Measurements from ENCODE around the gene TRMT10C.

TRMT10C gene

DNA sequence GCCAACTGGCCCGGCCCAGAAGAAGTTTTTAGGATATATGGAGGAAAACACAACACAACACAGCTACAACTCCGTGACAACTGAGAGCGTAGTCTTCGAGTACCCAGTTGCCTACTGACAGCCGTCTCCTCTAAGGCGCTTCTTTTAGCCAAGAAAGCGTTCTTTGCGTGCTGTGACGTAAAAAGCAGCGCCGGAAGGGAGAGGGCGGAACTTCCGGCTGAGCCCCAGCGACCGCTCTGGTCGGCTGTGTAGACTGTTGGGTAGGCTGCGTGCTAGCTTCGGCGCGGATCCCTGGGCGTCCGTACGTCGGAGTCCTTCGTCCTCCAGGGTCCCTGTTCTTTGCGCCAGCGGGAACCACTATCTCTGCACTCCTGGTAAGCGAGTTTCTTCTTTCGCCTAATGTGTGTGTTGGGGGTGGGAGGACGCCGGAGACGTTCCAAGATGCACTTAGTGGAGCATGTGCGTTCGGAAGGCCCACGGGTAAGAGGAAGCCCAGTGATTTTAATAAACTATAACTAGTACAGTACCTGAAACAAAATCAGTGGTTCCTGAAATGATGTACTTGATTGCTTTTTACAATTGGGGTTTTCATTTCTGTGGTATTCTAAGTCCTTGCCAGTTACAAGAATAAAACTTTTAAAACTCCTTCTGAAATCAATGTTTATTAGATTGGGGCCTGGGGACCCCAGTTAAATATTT, at the start of gene TRMT10C:
Gene TRMT10C (plus strand): TSS at position 239 of the 699 bp plus-strand sequence. CDS start 2,914 bp downstream, outside the sequence.
- DNase-seq (ENCODE audit: low read depth): peak; percentile 56
- H3K4me3 ChIP-seq (ENCODE audit: control insufficient read depth, low read depth, low read length): peak within 1 kb of the TSS; percentile 93

DNA sequence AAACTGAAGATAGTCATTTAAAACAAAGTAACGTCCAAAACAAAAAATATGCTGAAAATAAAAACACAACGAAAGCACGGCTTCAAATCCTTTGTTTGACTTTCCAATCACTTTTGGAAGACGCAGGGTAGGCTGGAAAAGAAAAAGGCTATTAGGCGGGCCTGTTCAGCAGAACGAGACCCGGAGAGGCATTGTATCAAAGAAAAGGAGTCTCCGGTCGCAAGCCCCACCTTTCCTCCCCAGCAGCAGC, 49.3 kb upstream of the TRMT10C start:
- no peak for DNase-seq (ENCODE audit: low read depth)
- TF ChIP-seq, protein P1, sequence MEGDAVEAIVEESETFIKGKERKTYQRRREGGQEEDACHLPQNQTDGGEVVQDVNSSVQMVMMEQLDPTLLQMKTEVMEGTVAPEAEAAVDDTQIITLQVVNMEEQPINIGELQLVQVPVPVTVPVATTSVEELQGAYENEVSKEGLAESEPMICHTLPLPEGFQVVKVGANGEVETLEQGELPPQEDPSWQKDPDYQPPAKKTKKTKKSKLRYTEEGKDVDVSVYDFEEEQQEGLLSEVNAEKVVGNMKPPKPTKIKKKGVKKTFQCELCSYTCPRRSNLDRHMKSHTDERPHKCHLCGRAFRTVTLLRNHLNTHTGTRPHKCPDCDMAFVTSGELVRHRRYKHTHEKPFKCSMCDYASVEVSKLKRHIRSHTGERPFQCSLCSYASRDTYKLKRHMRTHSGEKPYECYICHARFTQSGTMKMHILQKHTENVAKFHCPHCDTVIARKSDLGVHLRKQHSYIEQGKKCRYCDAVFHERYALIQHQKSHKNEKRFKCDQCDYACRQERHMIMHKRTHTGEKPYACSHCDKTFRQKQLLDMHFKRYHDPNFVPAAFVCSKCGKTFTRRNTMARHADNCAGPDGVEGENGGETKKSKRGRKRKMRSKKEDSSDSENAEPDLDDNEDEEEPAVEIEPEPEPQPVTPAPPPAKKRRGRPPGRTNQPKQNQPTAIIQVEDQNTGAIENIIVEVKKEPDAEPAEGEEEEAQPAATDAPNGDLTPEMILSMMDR (IDR thresholded peaks at IDR 0.05; ENCODE audit: control insufficient read depth, insufficient read depth, low read depth, low read length, missing control alignments): no peak
- H3K4me3 ChIP-seq (ENCODE audit: control insufficient read depth, low read depth, low read length): peak overlapping the region; percentile 89

More for the DNA sequence above, at the start of gene TRMT10C:
- TF ChIP-seq, protein P1 (IDR thresholded peaks at IDR 0.05; ENCODE audit: control insufficient read depth, insufficient read depth, low read depth, low read length, missing control alignments): no peak

DNA sequence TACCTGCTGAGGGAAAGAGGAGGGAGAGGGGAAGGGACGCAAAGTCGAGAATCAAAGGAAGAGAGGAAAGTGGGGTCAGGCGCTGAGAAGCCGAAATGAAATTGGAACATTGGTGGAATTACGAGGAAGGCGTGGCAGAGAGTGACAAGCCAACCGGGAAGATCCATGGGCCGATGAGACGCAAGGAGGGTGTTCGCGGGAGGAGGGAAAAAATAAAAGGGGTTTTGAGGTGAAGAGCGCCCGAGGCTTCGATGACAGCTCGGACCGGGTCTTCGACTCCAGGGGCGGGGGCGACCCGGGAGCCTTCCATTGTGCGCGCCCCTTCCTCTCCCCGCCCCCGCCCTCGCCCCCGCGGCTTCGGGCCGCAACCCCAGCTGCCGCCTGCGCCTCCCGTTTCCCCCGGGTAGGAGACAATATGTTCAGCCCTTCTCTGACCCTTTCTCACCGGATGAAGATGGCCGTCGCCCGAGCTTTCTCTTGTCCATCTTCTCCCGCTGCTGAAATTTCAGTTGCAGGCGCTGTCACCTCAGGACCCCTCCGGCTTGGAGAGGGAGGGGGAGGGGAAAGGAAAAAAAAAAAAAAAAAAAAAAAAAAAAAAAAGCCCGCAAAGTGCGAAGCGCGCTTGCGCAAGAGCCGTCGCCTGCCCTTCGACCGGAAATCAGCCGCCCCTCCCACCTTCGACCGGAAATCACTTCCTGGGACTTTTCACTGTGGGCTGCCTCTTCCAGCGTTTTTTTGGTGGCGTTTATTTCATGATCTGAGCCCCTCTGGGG, 48.8 kb upstream of the TRMT10C start, which contains the start of gene SENP7:
Gene SENP7 (minus strand): TSS at position 567 of the 773 bp plus-strand sequence. CDS start 82 bp downstream, at position 485.
- TF ChIP-seq, protein P1 (IDR thresholded peaks at IDR 0.05; ENCODE audit: control insufficient read depth, insufficient read depth, low read depth, low read length, missing control alignments): no peak
- peak within 1 kb of the TSS; percentile 89 for H3K4me3 ChIP-seq (ENCODE audit: control insufficient read depth, low read depth, low read length)
- DNase-seq (ENCODE audit: low read depth): peak; percentile 37

DNA sequence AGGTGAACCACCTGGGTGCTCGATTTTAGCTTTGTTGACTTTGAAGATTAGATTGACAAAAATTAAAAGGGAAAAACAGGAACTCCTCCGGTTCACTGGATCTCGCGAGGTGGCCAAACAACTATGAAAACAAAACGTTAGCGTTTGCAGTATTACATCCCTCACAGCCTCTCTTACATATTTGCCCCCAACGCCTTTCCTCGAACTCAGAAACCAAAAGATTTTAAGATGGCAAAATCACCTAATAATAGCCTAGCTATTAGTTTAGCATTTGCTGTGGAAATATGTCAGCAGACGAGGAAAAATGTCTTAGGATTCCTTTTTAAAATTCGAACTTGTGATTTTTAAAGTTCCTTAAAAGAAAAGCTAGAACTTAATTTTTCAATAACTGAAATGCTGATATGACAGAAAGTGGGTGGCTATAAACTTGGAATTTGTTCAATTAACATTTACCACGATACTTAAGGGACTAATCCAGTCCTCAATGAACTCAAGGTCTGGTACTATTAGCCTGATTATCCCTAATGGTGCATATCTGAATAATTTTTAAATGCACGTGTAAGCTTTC, 48.2 kb upstream of the TRMT10C start:
- peak overlapping the region; percentile 89 for H3K4me3 ChIP-seq (ENCODE audit: control insufficient read depth, low read depth, low read length)
- TF ChIP-seq, protein P1 (IDR thresholded peaks at IDR 0.05; ENCODE audit: control insufficient read depth, insufficient read depth, low read depth, low read length, missing control alignments): no peak
- no peak for DNase-seq (ENCODE audit: low read depth)

DNA sequence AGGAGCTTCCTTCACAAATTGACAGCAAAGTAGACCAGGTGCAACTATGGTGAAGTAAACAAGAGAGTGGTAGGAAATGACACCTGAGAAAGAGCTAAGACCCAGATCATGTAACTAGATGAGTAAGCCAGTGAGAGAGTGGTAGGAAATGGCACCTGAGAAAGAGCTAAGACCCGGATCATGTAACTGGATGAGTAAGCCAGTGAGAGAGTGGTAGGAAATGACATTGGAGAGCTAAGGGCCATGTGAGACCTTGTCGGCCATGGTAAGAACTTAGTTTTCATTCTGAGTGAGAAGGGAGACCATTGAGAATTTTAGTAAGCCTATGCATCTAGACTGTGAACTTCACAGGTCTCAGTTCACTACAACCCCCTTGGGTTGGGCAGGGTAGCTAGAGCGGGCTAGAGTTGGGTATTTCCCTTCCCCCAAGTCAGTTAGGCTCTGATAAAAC, 43.2 kb upstream of the TRMT10C start:
- H3K4me3 ChIP-seq (ENCODE audit: control insufficient read depth, low read depth, low read length): no peak overlapping the region

More for the DNA sequence above, 43.2 kb upstream of the TRMT10C start:
- no peak for DNase-seq (ENCODE audit: low read depth)
- TF ChIP-seq, protein P1 (IDR thresholded peaks at IDR 0.05; ENCODE audit: control insufficient read depth, insufficient read depth, low read depth, low read length, missing control alignments): no peak

All from AG09309 (cell line).